GM19463 (cell line): ENCODE data around the gene ASB7.

Experiments used
- ATAC-seq: cut with Tn5 transposase; IDR thresholded peaks from one replicate; pipeline ENCODE4 v1.9.1; 2021; ENCODE audit warnings: mild to moderate bottlenecking, moderate library complexity; ENCODE audit not compliant: unreplicated experiment

ASB7 gene

GRCh38 chr15:100683434-100683833 is 81.0 kb downstream of the ASB7 start:
- no peak for ATAC-seq

GRCh38 chr15:100684591-100684990 is 82.2 kb downstream of the ASB7 start:
- ATAC-seq = no peak

- no peak for ATAC-seq
These were observed 83.8 kb downstream of the ASB7 start for GRCh38 chr15:100686021-100686724.

GRCh38 chr15:100686725-100687473 is 84.5 kb downstream of the ASB7 start:
- no peak for ATAC-seq

GRCh38 chr15:100687582-100688141 is 85.3 kb downstream of the ASB7 start:
- no peak for ATAC-seq

- no peak for ATAC-seq
These were observed 86.2 kb downstream of the ASB7 start for GRCh38 chr15:100688549-100689120.

- ATAC-seq = no peak
These were observed 86.9 kb downstream of the ASB7 start for GRCh38 chr15:100689131-100689899.

GRCh38 chr15:100690032-100690794 is 87.8 kb downstream of the ASB7 start:
- no peak for ATAC-seq

- no peak for ATAC-seq
These were observed 88.4 kb downstream of the ASB7 start for GRCh38 chr15:100690795-100691158.

GRCh38 chr15:100691321-100691720 is 88.9 kb downstream of the ASB7 start:
- no peak for ATAC-seq

GRCh38 chr15:100692246-100692645 is 89.9 kb downstream of the ASB7 start:
- no peak for ATAC-seq

GRCh38 chr15:100692671-100693070 is 90.3 kb downstream of the ASB7 start:
- no peak for ATAC-seq

- no peak for ATAC-seq
These were observed 91.1 kb downstream of the ASB7 start for GRCh38 chr15:100693451-100693850.

GRCh38 chr15:100694381-100695021 is 92.1 kb downstream of the ASB7 start:
- no peak for ATAC-seq

GRCh38 chr15:100695048-100695447 is 92.7 kb downstream of the ASB7 start:
- ATAC-seq = no peak

- no peak for ATAC-seq
These were observed 94.1 kb downstream of the ASB7 start for GRCh38 chr15:100696452-100696851.
